RPMI8226 (cell line): ENCODE data around the gene MORC3.
"Not testable (repeated sequence)": the region's sequence is repeated elsewhere in the genome, so short reads cannot be mapped to it uniquely, and the experiment has no call there.

Experiments
- DNase-seq: peaks from one replicate; pipeline ENCODE4 v3.0.0-alpha.2; 2015

The MORC3 gene

GRCh38 chr21:36323032-36323431 is 3.0 kb downstream of the MORC3 start:
- no peak for DNase-seq

- no peak for DNase-seq
Observed at GRCh38 chr21:36325373-36326010, 5.5 kb downstream of the MORC3 start.

GRCh38 chr21:36330904-36331303 is 10.9 kb downstream of the MORC3 start:
- peak; percentile 65 for DNase-seq

- DNase-seq, result no peak
Observed at GRCh38 chr21:36337099-36337509, 17.1 kb downstream of the MORC3 start.

GRCh38 chr21:36338975-36339374 is 19.0 kb downstream of the MORC3 start:
- DNase-seq, result no peak

- DNase-seq, result not testable (repeated sequence)
Observed at GRCh38 chr21:36342581-36342980, 22.6 kb downstream of the MORC3 start.

GRCh38 chr21:36344931-36345330 is 24.9 kb downstream of the MORC3 start:
- no peak for DNase-seq

- no peak for DNase-seq
Observed at GRCh38 chr21:36347278-36347961, 27.4 kb downstream of the MORC3 start.

GRCh38 chr21:36347962-36348328 is 27.9 kb downstream of the MORC3 start:
- no peak for DNase-seq

- no peak for DNase-seq
Observed at GRCh38 chr21:36349315-36349714, 29.3 kb downstream of the MORC3 start.

GRCh38 chr21:36350282-36350910 is 30.4 kb downstream of the MORC3 start:
- no peak for DNase-seq

- DNase-seq, result no peak
Observed at GRCh38 chr21:36354918-36355680, 35.1 kb downstream of the MORC3 start.

GRCh38 chr21:36355868-36356267 is 35.9 kb downstream of the MORC3 start:
- DNase-seq, result no peak

GRCh38 chr21:36359185-36359584 is 39.2 kb downstream of the MORC3 start:
- no peak for DNase-seq

- DNase-seq, result no peak
Observed at GRCh38 chr21:36369064-36369685, 49.2 kb downstream of the MORC3 start.

- DNase-seq, result no peak
Observed at GRCh38 chr21:36375994-36376393, 56.0 kb downstream of the MORC3 start.

- DNase-seq, result no peak
Observed at GRCh38 chr21:36377391-36377842, 57.4 kb downstream of the MORC3 start.

GRCh38 chr21:36379251-36379650 is 59.3 kb downstream of the MORC3 start:
- no peak for DNase-seq

GRCh38 chr21:36381841-36382589 is 62.0 kb downstream of the MORC3 start:
- no peak for DNase-seq

- DNase-seq, result not testable (repeated sequence)
Observed at GRCh38 chr21:36382722-36383121, 62.7 kb downstream of the MORC3 start.

- DNase-seq, result no peak
Observed at GRCh38 chr21:36384885-36385232, 64.9 kb downstream of the MORC3 start.
